A549 (cell line): Measurements from ENCODE around the gene DNAJC15. TPM values are rescaled to one million over a fixed set of nuclear protein-coding genes. Genes with fewer than 3 reads are reported as not detected.

Experiments
- ATAC-seq, 2 experiments: fragments of 200-7000 bp in 1 of 2; fragments of >200 bp in 1 of 2; cut with Nextera tagmentation in 1 of 2; cut with Tn5 transposase in 1 of 2; 3 replicates each; pipeline versions ENCODE4 v1.8.0 to v1.9.1; 2018 to 2020; ENCODE audit warnings: mild to moderate bottlenecking in 1 of 2, moderate library complexity in 1 of 2
- CTCF ChIA-PET: fragments of 300-600 bp; sonication (Branson Sonifier 250); formaldehyde crosslinking; extraction: SDS; loops from one replicate; lab custom pipeline; 2021; ENCODE audit warnings: antibody characterized with exemption, inconsistent platforms; lab: Yijun Ruan, JAX
- POLR2A ChIA-PET: fragments of 350-600 bp; formaldehyde crosslinking; extraction: SDS; loops from one replicate; lab custom pipeline; 2021; ENCODE audit warnings: antibody characterized with exemption, inconsistent platforms; lab: Yijun Ruan, JAX
- DNase-seq, 2 experiments: peaks; one replicate each; pipeline versions ENCODE4 v3.0.0 to v3.0.0-alpha.2; 2011 to 2016; ENCODE audit warnings: low read depth in 1 of 2, low spot score in 1 of 2
- FAIRE-seq: peaks from 2 replicates; lab custom pipeline; 2011; peaks lifted over from hg19 to GRCh38; lab: Jason Lieb, UNC
- H3K27ac ChIP-seq, 2 experiments: fragments of >200 bp; sonication (Bioruptor Twin); formaldehyde crosslinking; 3 replicates each; pipeline ENCODE4 v1.5.1; 2016 to 2017
- H3K4me1 ChIP-seq: fragments of >200 bp; sonication (Bioruptor Twin); formaldehyde crosslinking; 3 replicates; pipeline ENCODE4 v1.6.1; 2016
- H3K4me2 ChIP-seq: fragments of >200 bp; sonication (Bioruptor Twin); formaldehyde crosslinking; 3 replicates; pipeline ENCODE4 v1.6.1; 2016
- H3K4me3 ChIP-seq: fragments of >200 bp; sonication (Bioruptor Twin); formaldehyde crosslinking; 3 replicates; pipeline ENCODE4 v1.5.1; 2016
- H3K9me3 ChIP-seq: fragments of >200 bp; sonication (Bioruptor Twin); formaldehyde crosslinking; 3 replicates; pipeline ENCODE4 v1.6.1; 2016
- CBX8 ChIP-seq: fragments of 200-600 bp; sonication (generic); IDR thresholded peaks from 2 replicates; pipeline ENCODE4 v1.6.1; 2016
- CEBPB ChIP-seq, 2 experiments: fragments of >200 bp in 1 of 2; sonication (Bioruptor Twin) in 1 of 2; formaldehyde crosslinking in 1 of 2; IDR thresholded peaks; 2 replicates each; pipeline ENCODE4 v1.6.1; 2012 to 2016
- CHD4 ChIP-seq: fragments of 200-600 bp; sonication (generic); IDR thresholded peaks from 2 replicates; pipeline ENCODE4 v1.6.1; 2016; ENCODE audit warnings: antibody characterized with exemption, mild to moderate bottlenecking, borderline replicate concordance
- EHF ChIP-seq: fragments of 250-450 bp; sonication (Bioruptor Pico); IDR thresholded peaks from 2 replicates; pipeline ENCODE4 v1.5.0; 2020; ENCODE audit warnings: mild to moderate bottlenecking
- EHMT2 ChIP-seq: fragments of 200-600 bp; sonication (generic); IDR thresholded peaks from 2 replicates; pipeline ENCODE4 v1.6.1; 2016; ENCODE audit warnings: antibody characterized with exemption, low read depth, mild to moderate bottlenecking, moderate library complexity
- FOSB ChIP-seq: fragments of 250-450 bp; sonication (Bioruptor Pico); IDR thresholded peaks from 2 replicates; pipeline ENCODE4 v1.5.0; 2020; ENCODE audit warnings: mild to moderate bottlenecking, moderate library complexity
- HDAC2 ChIP-seq: fragments of 200-600 bp; sonication (generic); IDR thresholded peaks from 2 replicates; pipeline ENCODE4 v1.6.1; 2016
- HOXA7 ChIP-seq: fragments of 250-450 bp; sonication (Bioruptor Pico); IDR thresholded peaks from 2 replicates; pipeline ENCODE4 v1.5.0; 2020; ENCODE audit warnings: mild to moderate bottlenecking, moderate library complexity
- HOXB5 ChIP-seq: fragments of 250-450 bp; sonication (Bioruptor Pico); IDR thresholded peaks from 2 replicates; pipeline ENCODE4 v1.5.0; 2020; ENCODE audit warnings: mild to moderate bottlenecking, moderate library complexity
- JUNB ChIP-seq: fragments of >200 bp; sonication (Bioruptor Twin); formaldehyde crosslinking; IDR thresholded peaks from 2 replicates; pipeline ENCODE4 v1.6.1; 2016
- MAZ ChIP-seq: fragments of 150-350 bp; IDR thresholded peaks from 2 replicates; pipeline ENCODE4 v1.6.1; 2014; ENCODE audit warnings: antibody characterized with exemption, low read depth, low read length, borderline replicate concordance
- NR3C1 ChIP-seq: fragments of >200 bp; sonication (Bioruptor Twin); formaldehyde crosslinking; IDR thresholded peaks from 3 replicates; pipeline ENCODE4 v1.6.1; 2017
- POLR2AphosphoS2 ChIP-seq: conservative IDR thresholded peaks from 2 replicates; pipeline ENCODE4 v1.6.1; 2012; ENCODE audit warnings: low read length, improper control_type of control experiment, inconsistent platforms
- RAD21 ChIP-seq, 2 experiments: fragments of >200 bp in 1 of 2; sonication (Bioruptor Twin) in 1 of 2; formaldehyde crosslinking in 1 of 2; IDR thresholded peaks in 1 of 2; conservative IDR thresholded peaks in 1 of 2; 2 replicates in 1 of 2; 3 replicates in 1 of 2; pipeline ENCODE4 v1.6.1; 2012 to 2018; ENCODE audit warnings: inconsistent platforms in 1 of 2
- RCOR1 ChIP-seq: fragments of 150-350 bp; IDR thresholded peaks from 2 replicates; pipeline ENCODE4 v1.6.1; 2014; ENCODE audit warnings: antibody characterized with exemption, low read length, low read depth
- SMC3 ChIP-seq: fragments of >200 bp; sonication (Bioruptor Twin); formaldehyde crosslinking; IDR thresholded peaks from 3 replicates; pipeline ENCODE4 v1.6.1; 2018; ENCODE audit warnings: inconsistent platforms
- SREBF2 ChIP-seq: fragments of 450-650 bp; IDR thresholded peaks from 2 replicates; pipeline ENCODE4 v1.6.1; 2014; ENCODE audit warnings: mild to moderate bottlenecking, moderate library complexity
- TFCP2L1 ChIP-seq: fragments of 250-450 bp; sonication (Bioruptor Pico); IDR thresholded peaks from 2 replicates; pipeline ENCODE4 v1.5.0; 2021; ENCODE audit warnings: mild to moderate bottlenecking
- ZC3H11A ChIP-seq: fragments of 450-650 bp; IDR thresholded peaks from 2 replicates; pipeline ENCODE4 v1.6.1; 2014; ENCODE audit warnings: antibody characterized with exemption, mild to moderate bottlenecking
- ZFP36 ChIP-seq: fragments of 450-650 bp; IDR thresholded peaks from 2 replicates; pipeline ENCODE4 v1.6.1; 2014; ENCODE audit warnings: borderline replicate concordance; ENCODE audit not compliant: partially characterized antibody
- WGBS: methylation state at CpG from one replicate; pipeline ENCODE4 v1.1.6; 2017; ENCODE audit errors: missing lambda C conversion rate; 5-methylcytosine and 5-hydroxymethylcytosine counted together
- polyA plus RNA-seq, 4 experiments: library from polyadenylated mRNA; depleted of rRNA in 3 of 4; stranded (reverse); fragments of >200 nt; fragmentation: RNase III in 1 of 4; extraction: RNeasy Plus Mini Kit Qiagen cat#74134 plus additional on column Dnase treatment in 1 of 4; gene quantifications; 2 replicates in 3 of 4; 3 replicates in 1 of 4; pipeline ENCODE4 v1.2.3, GENCODE V29; 2011 to 2017
- TF ChIP-seq, protein P1 (sequence below): IDR thresholded peaks from 2 replicates; pipeline ENCODE4 v1.6.1; 2012; ENCODE audit warnings: low read depth, borderline replicate concordance
- TF ChIP-seq, protein P2 (sequence below): fragments of 250-450 bp; sonication (Bioruptor Pico); IDR thresholded peaks from 2 replicates; pipeline ENCODE4 v1.5.0; 2020; ENCODE audit warnings: low read depth, mild to moderate bottlenecking, moderate library complexity
- TF ChIP-seq, protein P3 (sequence below): IDR thresholded peaks from 2 replicates; pipeline ENCODE4 v1.6.1; 2012
- TF ChIP-seq, protein P4 (sequence below): fragments of 450-650 bp; IDR thresholded peaks from 2 replicates; pipeline ENCODE4 v1.6.1; 2014; ENCODE audit warnings: antibody characterized with exemption
- TF ChIP-seq, protein P5 (sequence below): fragments of 200-600 bp; sonication (generic); IDR thresholded peaks from 2 replicates; pipeline ENCODE4 v1.6.1; 2016; ENCODE audit warnings: antibody characterized with exemption, mild to moderate bottlenecking, moderate library complexity

Gene DNAJC15
- polyA plus RNA-seq, 2 of the 4 experiments (the other 2 are of a cell fraction) = 0.03 to 0.05 TPM

DNA sequence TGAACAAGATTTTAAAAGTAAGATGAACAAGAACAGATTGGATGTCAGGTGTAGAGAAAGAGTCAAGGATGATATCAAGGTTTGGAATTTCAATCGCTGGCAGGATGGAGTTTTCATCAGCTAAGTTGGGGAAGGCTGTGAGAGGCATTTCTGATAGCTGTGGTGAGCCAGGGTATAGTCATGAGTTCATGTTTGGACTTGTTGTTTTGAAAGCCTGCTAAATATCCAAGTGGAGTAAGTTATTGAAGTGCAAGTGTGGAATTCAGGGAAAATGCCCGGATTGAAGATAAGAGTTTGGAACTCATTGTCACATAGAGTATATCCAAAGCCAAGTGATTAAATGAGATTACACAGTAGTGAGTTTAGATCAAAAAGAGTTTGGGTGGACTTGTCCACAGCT lies 20.4 kb upstream of the DNAJC15 start:
- H3K4me3 ChIP-seq = no peak overlapping the region
- ChIA-PET POLR2A (no interaction called here), CTCF (no interaction called here)
- FAIRE-seq (no peak), DNase-seq (no peak)
- H3K27ac ChIP-seq = peak overlapping the region; percentile 75 to 79; a peak in 4 of 6 replicates
- TF ChIP-seq SMC3 (no peak), HDAC2 (no peak), CBX8 (no peak), HOXB5 (CRISPR knock-in tag) (no peak), POLR2AphosphoS2 (no peak), NR3C1 (no peak), FOSB (CRISPR knock-in tag) (no peak)
- TF ChIP-seq, protein P1, sequence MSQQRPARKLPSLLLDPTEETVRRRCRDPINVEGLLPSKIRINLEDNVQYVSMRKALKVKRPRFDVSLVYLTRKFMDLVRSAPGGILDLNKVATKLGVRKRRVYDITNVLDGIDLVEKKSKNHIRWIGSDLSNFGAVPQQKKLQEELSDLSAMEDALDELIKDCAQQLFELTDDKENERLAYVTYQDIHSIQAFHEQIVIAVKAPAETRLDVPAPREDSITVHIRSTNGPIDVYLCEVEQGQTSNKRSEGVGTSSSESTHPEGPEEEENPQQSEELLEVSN = no peak
- TF ChIP-seq, all 56 proteins: peak for 0
- Histone ChIP-seq H3K9me3 (no peaks in the 10 kb centered on the region), H3K4me1 (peaks cover 36% of the 10 kb centered on the region), H3K4me2 (no peak overlapping the region)
- ATAC-seq = no peak
- 81% methylated on average over 2 of the region's 2 CpGs for WGBS

DNA sequence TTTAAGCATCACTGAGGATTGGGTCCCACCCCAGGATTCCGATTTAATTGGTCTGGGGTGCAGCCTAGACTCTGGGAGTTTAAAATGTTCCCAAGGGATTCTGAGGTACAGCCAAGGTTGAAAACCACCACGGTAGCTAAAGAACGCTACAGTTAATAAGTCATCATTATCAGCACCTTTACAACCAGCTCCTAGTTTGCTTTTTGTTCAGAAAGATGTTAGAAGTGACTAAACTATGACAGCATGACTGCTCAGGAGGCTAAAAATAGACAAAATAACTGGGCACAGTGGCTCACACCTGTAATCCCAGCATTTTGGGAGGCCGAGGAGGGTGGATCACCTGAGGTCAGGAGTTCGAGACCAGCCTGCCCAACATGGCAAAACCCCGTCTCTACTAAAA lies 19.7 kb upstream of the DNAJC15 start:
- Histone ChIP-seq H3K27ac (peak overlapping the region; percentile 75 to 79; a peak in 4 of 6 replicates), H3K9me3 (no peaks in the 10 kb centered on the region), H3K4me2 (no peak overlapping the region), H3K4me3 (no peak overlapping the region), H3K4me1 (peaks cover 36% of the 10 kb centered on the region)
- no peak for ATAC-seq
- POLR2A ChIA-PET = no interaction called here
- 86% methylated on average over 6 of the region's 6 CpGs for WGBS
- CTCF ChIA-PET = no interaction called here
- no peak for FAIRE-seq
- TF ChIP-seq, protein P2, sequence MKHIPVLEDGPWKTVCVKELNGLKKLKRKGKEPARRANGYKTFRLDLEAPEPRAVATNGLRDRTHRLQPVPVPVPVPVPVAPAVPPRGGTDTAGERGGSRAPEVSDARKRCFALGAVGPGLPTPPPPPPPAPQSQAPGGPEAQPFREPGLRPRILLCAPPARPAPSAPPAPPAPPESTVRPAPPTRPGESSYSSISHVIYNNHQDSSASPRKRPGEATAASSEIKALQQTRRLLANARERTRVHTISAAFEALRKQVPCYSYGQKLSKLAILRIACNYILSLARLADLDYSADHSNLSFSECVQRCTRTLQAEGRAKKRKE (CRISPR knock-in tag) = no peak
- TF ChIP-seq, protein P3, sequence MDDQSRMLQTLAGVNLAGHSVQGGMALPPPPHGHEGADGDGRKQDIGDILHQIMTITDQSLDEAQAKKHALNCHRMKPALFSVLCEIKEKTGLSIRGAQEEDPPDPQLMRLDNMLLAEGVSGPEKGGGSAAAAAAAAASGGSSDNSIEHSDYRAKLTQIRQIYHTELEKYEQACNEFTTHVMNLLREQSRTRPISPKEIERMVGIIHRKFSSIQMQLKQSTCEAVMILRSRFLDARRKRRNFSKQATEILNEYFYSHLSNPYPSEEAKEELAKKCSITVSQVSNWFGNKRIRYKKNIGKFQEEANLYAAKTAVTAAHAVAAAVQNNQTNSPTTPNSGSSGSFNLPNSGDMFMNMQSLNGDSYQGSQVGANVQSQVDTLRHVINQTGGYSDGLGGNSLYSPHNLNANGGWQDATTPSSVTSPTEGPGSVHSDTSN = no peak
- TF ChIP-seq EHF (CRISPR knock-in tag) (no peak), MAZ (no peak), JUNB (no peak), ZFP36 (no peak), SREBF2 (no peak), HDAC2 (no peak), RAD21 (conservative IDR thresholded peaks at IDR 0.05 in 1 of 2, IDR thresholded peaks at IDR 0.05 in 1 of 2) (no peak), NR3C1 (no peak), CHD4 (no peak), EHMT2 (no peak), HOXA7 (CRISPR knock-in tag) (no peak)
- DNase-seq = no peak

DNA sequence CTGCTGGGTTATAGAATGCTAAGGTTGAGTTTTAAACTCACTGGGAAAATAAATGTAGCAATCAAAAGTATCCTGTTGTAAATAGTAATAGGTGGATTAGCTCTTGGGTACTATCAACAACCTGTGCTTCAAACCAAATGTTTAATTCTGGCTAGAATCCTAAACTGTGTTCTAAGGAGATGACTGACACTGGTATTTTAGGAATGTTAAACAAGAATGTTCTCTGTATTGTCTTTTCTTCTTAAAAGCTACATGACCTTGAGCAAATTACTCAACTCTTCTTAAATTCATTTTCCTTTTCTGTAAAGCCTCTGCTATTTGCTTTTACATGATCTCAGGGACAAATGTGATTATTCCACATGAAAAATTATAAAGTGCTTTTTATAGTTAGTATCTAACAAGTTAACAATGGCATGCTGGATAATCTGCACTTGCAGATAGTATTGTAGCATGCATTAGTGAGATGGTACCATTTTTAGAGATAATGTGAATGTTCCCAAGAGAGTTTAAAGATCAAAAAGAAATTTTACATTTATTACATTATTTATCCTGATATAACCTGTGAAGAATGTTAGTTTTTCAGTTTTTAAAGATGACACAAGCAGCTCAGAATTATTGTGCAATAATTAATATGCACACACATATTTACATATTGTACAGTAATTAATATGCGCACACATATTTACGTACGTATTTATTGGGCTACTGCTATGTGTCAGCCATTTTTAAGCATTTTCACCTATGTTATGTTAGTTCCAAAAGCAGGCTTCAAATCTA lies 17.7 kb upstream of the DNAJC15 start:
- Histone ChIP-seq H3K4me3 (no peak overlapping the region), H3K4me2 (peak overlapping the region; percentile 63), H3K27ac (peak overlapping the region; percentile 79 to 83), H3K4me1 (peaks cover 36% of the 10 kb centered on the region), H3K9me3 (no peaks in the 10 kb centered on the region)
- ATAC-seq (peak in 1 of 2 experiments; percentile 31; a peak in 1 of 6 replicates), DNase-seq (no peak), FAIRE-seq (no peak)
- ChIA-PET POLR2A (no interaction called here), CTCF (interaction anchor here (0.6 kb wide), 1 partner anchor 394 kb away, joined by 3 read pairs; no protein-coding TSS in a partner anchor)
- 90% methylated on average over 3 of the region's 3 CpGs for WGBS
- TF ChIP-seq, protein P4, sequence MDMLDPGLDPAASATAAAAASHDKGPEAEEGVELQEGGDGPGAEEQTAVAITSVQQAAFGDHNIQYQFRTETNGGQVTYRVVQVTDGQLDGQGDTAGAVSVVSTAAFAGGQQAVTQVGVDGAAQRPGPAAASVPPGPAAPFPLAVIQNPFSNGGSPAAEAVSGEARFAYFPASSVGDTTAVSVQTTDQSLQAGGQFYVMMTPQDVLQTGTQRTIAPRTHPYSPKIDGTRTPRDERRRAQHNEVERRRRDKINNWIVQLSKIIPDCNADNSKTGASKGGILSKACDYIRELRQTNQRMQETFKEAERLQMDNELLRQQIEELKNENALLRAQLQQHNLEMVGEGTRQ = no peak
- TF ChIP-seq HOXA7 (CRISPR knock-in tag) (no peak), RAD21 (conservative IDR thresholded peaks at IDR 0.05 in 1 of 2, IDR thresholded peaks at IDR 0.05 in 1 of 2) (no peak; a peak in 1 of 5 replicates), ZC3H11A (no peak), SREBF2 (no peak), CEBPB (IDR thresholded peaks at IDR 0.05) (peak in 1 of 2 experiments; percentile 10; a peak in 1 of 4 replicates), RCOR1 (no peak), TFCP2L1 (no peak), NR3C1 (no peak)
- TF ChIP-seq, protein P1 = no peak
- TF ChIP-seq, protein P5, sequence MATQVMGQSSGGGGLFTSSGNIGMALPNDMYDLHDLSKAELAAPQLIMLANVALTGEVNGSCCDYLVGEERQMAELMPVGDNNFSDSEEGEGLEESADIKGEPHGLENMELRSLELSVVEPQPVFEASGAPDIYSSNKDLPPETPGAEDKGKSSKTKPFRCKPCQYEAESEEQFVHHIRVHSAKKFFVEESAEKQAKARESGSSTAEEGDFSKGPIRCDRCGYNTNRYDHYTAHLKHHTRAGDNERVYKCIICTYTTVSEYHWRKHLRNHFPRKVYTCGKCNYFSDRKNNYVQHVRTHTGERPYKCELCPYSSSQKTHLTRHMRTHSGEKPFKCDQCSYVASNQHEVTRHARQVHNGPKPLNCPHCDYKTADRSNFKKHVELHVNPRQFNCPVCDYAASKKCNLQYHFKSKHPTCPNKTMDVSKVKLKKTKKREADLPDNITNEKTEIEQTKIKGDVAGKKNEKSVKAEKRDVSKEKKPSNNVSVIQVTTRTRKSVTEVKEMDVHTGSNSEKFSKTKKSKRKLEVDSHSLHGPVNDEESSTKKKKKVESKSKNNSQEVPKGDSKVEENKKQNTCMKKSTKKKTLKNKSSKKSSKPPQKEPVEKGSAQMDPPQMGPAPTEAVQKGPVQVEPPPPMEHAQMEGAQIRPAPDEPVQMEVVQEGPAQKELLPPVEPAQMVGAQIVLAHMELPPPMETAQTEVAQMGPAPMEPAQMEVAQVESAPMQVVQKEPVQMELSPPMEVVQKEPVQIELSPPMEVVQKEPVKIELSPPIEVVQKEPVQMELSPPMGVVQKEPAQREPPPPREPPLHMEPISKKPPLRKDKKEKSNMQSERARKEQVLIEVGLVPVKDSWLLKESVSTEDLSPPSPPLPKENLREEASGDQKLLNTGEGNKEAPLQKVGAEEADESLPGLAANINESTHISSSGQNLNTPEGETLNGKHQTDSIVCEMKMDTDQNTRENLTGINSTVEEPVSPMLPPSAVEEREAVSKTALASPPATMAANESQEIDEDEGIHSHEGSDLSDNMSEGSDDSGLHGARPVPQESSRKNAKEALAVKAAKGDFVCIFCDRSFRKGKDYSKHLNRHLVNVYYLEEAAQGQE = no peak
